ENCODE data around the gene YARS1.
"Not testable (repeated sequence)": the region's sequence is repeated elsewhere in the genome, so short reads cannot be mapped to it uniquely, and the experiment has no call there.

GRCh38 chr1:32804460-32804859 is 12.7 kb downstream of the YARS1 start:
- TF ChIP-seq CTCF (conservative IDR thresholded peaks at IDR 0.05; ENCODE audit: low read depth in 2 of 2); ZNF462 (CRISPR knock-in tag; IDR thresholded peaks at IDR 0.05); JUNB (IDR thresholded peaks at IDR 0.05; ENCODE audit: unreplicated experiment); EZH2 (IDR thresholded peaks at IDR 0.05; ENCODE audit: low read depth, unreplicated experiment); EZH2phosphoT487 (IDR thresholded peaks at IDR 0.05; ENCODE audit: unreplicated experiment); ETS1 (IDR thresholded peaks at IDR 0.05); POLR2AphosphoS5 (IDR thresholded peaks at IDR 0.05; ENCODE audit: low read depth): not testable (repeated sequence)
